ENCODE measurements around the gene AMER3.
A peak's percentile ranks its signal among the peaks of the same experiment; 100 is the strongest.

Gene AMER3

DNA sequence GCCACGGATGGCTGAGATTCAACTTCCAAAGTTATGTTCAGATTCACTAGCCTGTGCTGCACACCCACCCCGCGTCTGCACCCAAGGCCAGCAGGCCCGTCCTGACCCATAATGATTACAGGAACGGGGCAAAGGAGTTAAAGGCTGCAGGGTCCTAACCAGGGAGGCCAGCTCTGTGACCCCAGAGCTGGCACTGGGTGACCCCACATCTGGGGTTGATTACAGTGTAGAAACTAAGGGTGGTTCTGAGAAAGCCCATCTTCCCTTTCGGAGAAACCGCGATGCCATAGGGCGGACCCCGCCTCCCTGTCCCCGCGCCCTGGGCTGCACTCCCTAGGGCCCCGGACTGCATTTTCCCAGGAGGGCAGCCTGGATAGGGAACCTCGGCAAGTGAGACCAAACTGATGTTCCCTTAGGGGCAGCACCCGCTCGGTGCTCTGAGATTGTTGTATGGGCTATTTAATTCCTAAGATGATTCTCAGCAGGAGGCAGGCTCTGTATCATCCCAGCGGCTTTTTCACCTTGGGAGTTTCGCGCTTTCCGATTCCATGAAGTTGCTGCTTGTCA is 28.6 kb upstream of the AMER3 start:
- no peak for TF ChIP-seq TEAD4 (IDR thresholded peaks at IDR 0.05)
- TF ChIP-seq RAD21 (IDR thresholded peaks at IDR 0.05; ENCODE audit: low read depth) = no peak
- TF ChIP-seq TCF12 (IDR thresholded peaks at IDR 0.05; ENCODE audit: low read depth) = no peak
- TF ChIP-seq FOXM1 (IDR thresholded peaks at IDR 0.05; ENCODE audit: borderline replicate concordance, low read depth) = no peak

DNA sequence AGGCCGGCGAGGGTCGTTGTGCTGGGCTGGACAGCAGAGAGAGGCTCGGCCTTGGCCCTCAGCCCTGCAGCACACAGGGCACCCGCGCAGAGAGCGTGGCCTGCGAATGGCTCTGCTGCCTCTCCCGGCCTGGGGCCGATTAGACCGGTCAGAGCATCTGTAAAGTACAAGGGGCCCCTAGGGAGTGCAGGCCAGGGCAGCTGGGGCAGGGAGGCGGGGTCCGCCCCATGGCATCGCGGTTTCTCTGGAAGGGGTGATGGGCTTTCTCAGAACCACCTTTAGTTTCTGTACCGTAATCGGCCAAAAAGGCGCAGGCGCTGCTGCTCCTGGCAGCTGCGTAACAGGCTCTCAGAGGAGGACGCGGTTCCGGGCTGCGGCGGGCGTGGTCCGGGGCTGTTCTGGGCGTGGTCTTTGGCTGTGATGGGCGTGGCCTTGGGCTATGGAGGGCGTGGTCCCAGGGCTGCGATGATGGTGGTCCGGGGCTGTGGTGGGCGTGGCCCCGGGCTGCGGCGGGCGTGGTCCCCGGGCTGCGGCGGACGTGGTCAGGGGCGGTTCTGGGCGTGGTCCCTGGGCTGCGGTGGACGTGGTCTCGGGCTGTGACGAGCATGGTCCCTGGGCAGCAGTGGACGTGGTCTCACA is 27.9 kb upstream of the AMER3 start:
- TF ChIP-seq EGR1 (IDR thresholded peaks at IDR 0.05) (no peak), CEBPB (IDR thresholded peaks at IDR 0.05) (no peak)
- TF ChIP-seq, protein P1, sequence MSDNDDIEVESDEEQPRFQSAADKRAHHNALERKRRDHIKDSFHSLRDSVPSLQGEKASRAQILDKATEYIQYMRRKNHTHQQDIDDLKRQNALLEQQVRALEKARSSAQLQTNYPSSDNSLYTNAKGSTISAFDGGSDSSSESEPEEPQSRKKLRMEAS (IDR thresholded peaks at IDR 0.05) = peak; percentile 26; the same call in 1 of the 2 replicates

DNA sequence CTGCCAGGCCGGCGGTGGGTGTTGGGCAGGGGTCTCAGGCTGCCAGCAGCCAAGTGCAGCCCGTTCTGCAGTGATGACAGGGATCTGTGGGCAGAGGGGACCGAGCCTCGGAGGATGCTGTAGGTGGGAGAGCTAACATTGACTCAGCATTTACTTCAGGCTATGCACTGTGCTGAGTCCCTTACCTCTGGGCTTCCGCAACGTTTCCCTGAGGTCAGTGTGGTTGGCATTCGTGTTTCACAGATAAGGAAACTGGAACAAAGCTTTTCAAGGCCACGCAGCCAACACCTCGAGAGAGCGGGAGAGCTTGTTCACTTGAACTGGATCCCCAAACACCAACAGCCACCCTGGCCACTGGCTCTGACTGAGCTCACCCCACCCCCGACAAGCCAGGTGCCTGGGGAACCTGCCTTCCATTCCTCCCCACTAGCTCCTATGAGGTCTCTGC is 27.3 kb upstream of the AMER3 start:
- TF ChIP-seq ZBTB7A (IDR thresholded peaks at IDR 0.05; ENCODE audit: low read depth) (0 out of 2 replicates have a peak, but pooled peaks have one; percentile 24), TCF12 (IDR thresholded peaks at IDR 0.05; ENCODE audit: low read depth) (no peak)

DNA sequence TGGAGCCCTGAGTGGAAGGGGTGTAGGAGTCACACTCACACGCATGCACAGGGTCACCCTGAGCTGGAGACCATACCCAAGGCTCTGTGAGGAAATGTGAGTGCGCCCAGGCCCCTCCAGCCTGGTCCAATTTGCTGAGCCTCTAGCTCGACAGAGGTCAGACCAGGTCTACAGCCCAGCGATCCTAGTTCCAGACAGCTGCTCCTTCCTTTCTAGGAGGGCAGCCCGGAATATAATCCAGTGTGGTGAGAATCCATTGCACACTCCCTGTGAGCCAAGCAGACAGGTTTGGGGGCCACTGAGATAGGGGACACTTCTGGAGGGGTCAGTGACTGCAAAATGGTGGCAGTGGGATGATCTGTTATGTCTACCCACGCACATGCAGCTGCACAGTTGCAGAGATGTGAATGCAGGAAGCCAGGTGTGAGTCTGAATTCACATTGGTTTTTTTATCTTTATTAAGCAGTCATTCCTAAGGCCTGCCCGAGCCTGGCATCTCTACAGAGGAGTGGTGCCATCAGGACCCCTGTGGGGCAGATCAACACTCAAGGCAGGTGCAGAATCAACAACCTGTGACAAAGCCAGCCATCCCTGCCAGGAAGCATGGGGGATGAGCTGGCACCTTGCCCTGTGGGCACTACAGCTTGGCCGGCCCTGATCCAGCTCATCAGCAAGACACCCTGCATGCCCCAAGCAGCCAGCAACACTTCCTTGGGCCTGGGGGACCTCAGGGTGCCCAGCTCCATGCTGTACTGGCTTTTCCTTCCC is 26.6 kb upstream of the AMER3 start, which contains the start of gene GPR148:
TSS of gene GPR148 (plus strand) at position 522 of the 768 bp plus-strand sequence. CDS start at position 604, 82 bp downstream.
- TF ChIP-seq EP300 (IDR thresholded peaks at IDR 0.05; ENCODE audit: borderline replicate concordance) = 0 out of 2 replicates have a peak, but pooled peaks have one; percentile 19
- TF ChIP-seq, protein P2, sequence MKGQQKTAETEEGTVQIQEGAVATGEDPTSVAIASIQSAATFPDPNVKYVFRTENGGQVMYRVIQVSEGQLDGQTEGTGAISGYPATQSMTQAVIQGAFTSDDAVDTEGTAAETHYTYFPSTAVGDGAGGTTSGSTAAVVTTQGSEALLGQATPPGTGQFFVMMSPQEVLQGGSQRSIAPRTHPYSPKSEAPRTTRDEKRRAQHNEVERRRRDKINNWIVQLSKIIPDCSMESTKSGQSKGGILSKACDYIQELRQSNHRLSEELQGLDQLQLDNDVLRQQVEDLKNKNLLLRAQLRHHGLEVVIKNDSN (IDR thresholded peaks at IDR 0.05) = no peak
- TF ChIP-seq NFIC (IDR thresholded peaks at IDR 0.05) = peak; percentile 82
- TF ChIP-seq, protein P3, sequence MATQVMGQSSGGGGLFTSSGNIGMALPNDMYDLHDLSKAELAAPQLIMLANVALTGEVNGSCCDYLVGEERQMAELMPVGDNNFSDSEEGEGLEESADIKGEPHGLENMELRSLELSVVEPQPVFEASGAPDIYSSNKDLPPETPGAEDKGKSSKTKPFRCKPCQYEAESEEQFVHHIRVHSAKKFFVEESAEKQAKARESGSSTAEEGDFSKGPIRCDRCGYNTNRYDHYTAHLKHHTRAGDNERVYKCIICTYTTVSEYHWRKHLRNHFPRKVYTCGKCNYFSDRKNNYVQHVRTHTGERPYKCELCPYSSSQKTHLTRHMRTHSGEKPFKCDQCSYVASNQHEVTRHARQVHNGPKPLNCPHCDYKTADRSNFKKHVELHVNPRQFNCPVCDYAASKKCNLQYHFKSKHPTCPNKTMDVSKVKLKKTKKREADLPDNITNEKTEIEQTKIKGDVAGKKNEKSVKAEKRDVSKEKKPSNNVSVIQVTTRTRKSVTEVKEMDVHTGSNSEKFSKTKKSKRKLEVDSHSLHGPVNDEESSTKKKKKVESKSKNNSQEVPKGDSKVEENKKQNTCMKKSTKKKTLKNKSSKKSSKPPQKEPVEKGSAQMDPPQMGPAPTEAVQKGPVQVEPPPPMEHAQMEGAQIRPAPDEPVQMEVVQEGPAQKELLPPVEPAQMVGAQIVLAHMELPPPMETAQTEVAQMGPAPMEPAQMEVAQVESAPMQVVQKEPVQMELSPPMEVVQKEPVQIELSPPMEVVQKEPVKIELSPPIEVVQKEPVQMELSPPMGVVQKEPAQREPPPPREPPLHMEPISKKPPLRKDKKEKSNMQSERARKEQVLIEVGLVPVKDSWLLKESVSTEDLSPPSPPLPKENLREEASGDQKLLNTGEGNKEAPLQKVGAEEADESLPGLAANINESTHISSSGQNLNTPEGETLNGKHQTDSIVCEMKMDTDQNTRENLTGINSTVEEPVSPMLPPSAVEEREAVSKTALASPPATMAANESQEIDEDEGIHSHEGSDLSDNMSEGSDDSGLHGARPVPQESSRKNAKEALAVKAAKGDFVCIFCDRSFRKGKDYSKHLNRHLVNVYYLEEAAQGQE (IDR thresholded peaks at IDR 0.05; ENCODE audit: low read depth) = no peak
- no peak for TF ChIP-seq EGR1 (IDR thresholded peaks at IDR 0.05)
- peak; percentile 59; the same call in 1 of the 2 replicates for TF ChIP-seq TCF12 (IDR thresholded peaks at IDR 0.05; ENCODE audit: low read depth)

DNA sequence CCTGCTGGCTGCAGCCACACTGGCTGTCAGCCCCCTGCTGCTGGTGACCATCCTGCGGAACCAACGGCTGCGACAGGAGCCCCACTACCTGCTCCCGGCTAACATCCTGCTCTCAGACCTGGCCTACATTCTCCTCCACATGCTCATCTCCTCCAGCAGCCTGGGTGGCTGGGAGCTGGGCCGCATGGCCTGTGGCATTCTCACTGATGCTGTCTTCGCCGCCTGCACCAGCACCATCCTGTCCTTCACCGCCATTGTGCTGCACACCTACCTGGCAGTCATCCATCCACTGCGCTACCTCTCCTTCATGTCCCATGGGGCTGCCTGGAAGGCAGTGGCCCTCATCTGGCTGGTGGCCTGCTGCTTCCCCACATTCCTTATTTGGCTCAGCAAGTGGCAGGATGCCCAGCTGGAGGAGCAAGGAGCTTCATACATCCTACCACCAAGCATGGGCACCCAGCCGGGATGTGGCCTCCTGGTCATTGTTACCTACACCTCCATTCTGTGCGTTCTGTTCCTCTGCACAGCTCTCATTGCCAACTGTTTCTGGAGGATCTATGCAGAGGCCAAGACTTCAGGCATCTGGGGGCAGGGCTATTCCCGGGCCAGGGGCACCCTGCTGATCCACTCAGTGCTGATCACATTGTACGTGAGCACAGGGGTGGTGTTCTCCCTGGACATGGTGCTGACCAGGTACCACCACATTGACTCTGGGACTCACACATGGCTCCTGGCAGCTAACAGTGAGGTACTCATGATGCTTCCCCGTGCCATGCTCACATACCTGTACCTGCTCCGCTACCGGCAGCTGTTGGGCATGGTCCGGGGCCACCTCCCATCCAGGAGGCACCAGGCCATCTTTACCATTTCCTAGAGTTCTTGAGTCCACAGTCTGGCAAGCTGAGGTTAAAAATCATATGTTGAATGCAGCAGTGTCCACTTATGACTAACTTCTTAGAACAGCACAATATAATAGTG is 25.7 kb upstream of the AMER3 start:
- TF ChIP-seq CEBPB (IDR thresholded peaks at IDR 0.05) = no peak
- TF ChIP-seq TAF1 (IDR thresholded peaks at IDR 0.05; ENCODE audit: low read depth) = no peak
- TF ChIP-seq ZBTB7A (IDR thresholded peaks at IDR 0.05; ENCODE audit: low read depth) = no peak
- no peak for TF ChIP-seq NFIC (IDR thresholded peaks at IDR 0.05)
- no peak for TF ChIP-seq TCF12 (IDR thresholded peaks at IDR 0.05; ENCODE audit: low read depth)
- TF ChIP-seq, protein P1 (IDR thresholded peaks at IDR 0.05) = no peak
- TF ChIP-seq, protein P2 (IDR thresholded peaks at IDR 0.05) = no peak
- TF ChIP-seq, protein P3 (IDR thresholded peaks at IDR 0.05; ENCODE audit: low read depth) = no peak
- TF ChIP-seq YY1 (IDR thresholded peaks at IDR 0.05; ENCODE audit: low read depth) = no peak
- no peak for TF ChIP-seq CREB1 (IDR thresholded peaks at IDR 0.05; ENCODE audit: low read depth)
- no peak for TF ChIP-seq EP300 (IDR thresholded peaks at IDR 0.05; ENCODE audit: borderline replicate concordance)
- TF ChIP-seq EGR1 (IDR thresholded peaks at IDR 0.05) = no peak
- no peak for TF ChIP-seq TEAD4 (IDR thresholded peaks at IDR 0.05)
- TF ChIP-seq FOXM1 (IDR thresholded peaks at IDR 0.05; ENCODE audit: borderline replicate concordance, low read depth) = no peak
- TF ChIP-seq RAD21 (IDR thresholded peaks at IDR 0.05; ENCODE audit: low read depth) = no peak
